Parathyroid adenoma (tissue), 2 donors: ENCODE data around the gene ORM1.
"Not testable (repeated sequence)": the region's sequence is repeated elsewhere in the genome, so short reads cannot be mapped to it uniquely, and the experiment has no call there.

Experiments
- H2AFZ ChIP-seq: fragments of 300-600 bp; sonication (generic); one replicate; pipeline ENCODE4 v1.7.0; 2017; ENCODE audit warnings: antibody characterized with exemption, mild to moderate bottlenecking
- H3K27ac ChIP-seq: fragments of 300-600 bp; sonication (generic); one replicate; pipeline ENCODE4 v1.7.0; 2017
- H3K27me3 ChIP-seq: fragments of 300-600 bp; sonication (generic); one replicate; pipeline ENCODE4 v1.7.0; 2017; ENCODE audit warnings: low read length; ENCODE audit not compliant: control insufficient read depth, insufficient read depth
- H3K36me3 ChIP-seq: fragments of 300-600 bp; sonication (generic); one replicate; pipeline ENCODE4 v1.7.0; 2017; ENCODE audit warnings: low read length; ENCODE audit not compliant: control insufficient read depth, insufficient read depth
- H3K4me1 ChIP-seq: fragments of 300-600 bp; sonication (generic); one replicate; pipeline ENCODE4 v1.7.0; 2017; ENCODE audit warnings: control low read depth
- H3K4me2 ChIP-seq: fragments of 300-600 bp; sonication (generic); one replicate; pipeline ENCODE4 v1.7.0; 2017; ENCODE audit warnings: low read length
- H3K4me3 ChIP-seq: fragments of 300-600 bp; sonication (generic); one replicate; pipeline ENCODE4 v1.7.0; 2017; ENCODE audit warnings: low read depth, low read length
- H3K79me2 ChIP-seq: fragments of 300-600 bp; sonication (generic); one replicate; pipeline ENCODE4 v1.7.0; 2017; ENCODE audit warnings: control low read depth
- H3K9ac ChIP-seq: fragments of 300-600 bp; sonication (generic); one replicate; pipeline ENCODE4 v1.7.0; 2017; ENCODE audit warnings: mild to moderate bottlenecking
- H3K9me3 ChIP-seq: fragments of 300-600 bp; sonication (generic); one replicate; pipeline ENCODE4 v1.7.0; 2017; ENCODE audit warnings: low read length; ENCODE audit not compliant: control insufficient read depth
- CTCF ChIP-seq: fragments of 300-600 bp; sonication (generic); IDR thresholded peaks from one replicate; pipeline ENCODE4 v1.7.0; 2017; ENCODE audit warnings: antibody characterized with exemption, mild to moderate bottlenecking
- donor health status: primary hyperparathyroidism.

Gene ORM1

GRCh38 chr9:114324492-114324891 lies 1.6 kb downstream of the ORM1 start:
- H3K27ac ChIP-seq, result no peak overlapping the region
- H3K4me3 ChIP-seq, result no peak overlapping the region
- no peaks in the 10 kb centered on the region for H3K9me3 ChIP-seq
- H3K36me3 ChIP-seq, result no peaks in the 10 kb centered on the region
- H3K4me1 ChIP-seq, result no peaks in the 10 kb centered on the region
- no peak overlapping the region for H3K4me2 ChIP-seq
- H2AFZ ChIP-seq, result no peak overlapping the region
- TF ChIP-seq CTCF, result no peak
- no peaks in the 10 kb centered on the region for H3K27me3 ChIP-seq
- H3K9ac ChIP-seq, result no peak overlapping the region
- no peaks in the 10 kb centered on the region for H3K79me2 ChIP-seq

- H3K9ac ChIP-seq, H3K36me3 ChIP-seq, H3K4me1 ChIP-seq, H3K79me2 ChIP-seq, H3K27me3 ChIP-seq, H3K9me3 ChIP-seq, H2AFZ ChIP-seq, H3K27ac ChIP-seq, H3K4me2 ChIP-seq, H3K4me3 ChIP-seq: not testable (repeated sequence)
Measured at GRCh38 chr9:114324965-114325364, 2.1 kb downstream of the ORM1 start.

GRCh38 chr9:114325684-114326254 lies 2.9 kb downstream of the ORM1 start:
- H3K27me3 ChIP-seq, H3K4me1 ChIP-seq, H3K9me3 ChIP-seq, H2AFZ ChIP-seq, H3K36me3 ChIP-seq, H3K4me3 ChIP-seq, H3K79me2 ChIP-seq, H3K27ac ChIP-seq, H3K9ac ChIP-seq, H3K4me2 ChIP-seq: not testable (repeated sequence)

DNA sequence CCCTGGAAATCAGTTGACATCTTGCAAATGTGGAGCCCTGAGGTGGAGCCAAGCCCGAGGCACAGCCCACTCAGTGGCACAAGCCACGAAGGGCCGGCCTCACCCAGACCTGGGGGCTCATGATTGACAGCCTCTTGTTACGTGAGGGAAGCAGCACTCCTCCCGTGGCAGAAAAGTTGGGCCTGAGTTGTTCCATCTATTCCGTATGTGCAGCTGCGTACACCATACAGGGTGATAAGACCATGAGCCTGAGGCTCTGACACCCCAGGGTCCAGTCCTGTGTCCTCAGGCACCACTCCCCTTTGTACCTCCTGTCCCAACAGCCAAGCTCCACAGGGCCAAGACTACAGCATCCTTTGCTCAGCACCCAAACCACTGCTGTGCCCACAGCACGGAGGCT lies 4.9 kb downstream of the ORM1 start:
- Histone ChIP-seq H3K27me3 (no peaks in the 10 kb centered on the region), H3K9me3 (no peaks in the 10 kb centered on the region), H2AFZ (no peak overlapping the region), H3K27ac (no peak overlapping the region), H3K9ac (no peak overlapping the region), H3K79me2 (no peaks in the 10 kb centered on the region), H3K36me3 (no peaks in the 10 kb centered on the region), H3K4me1 (no peaks in the 10 kb centered on the region), H3K4me3 (no peak overlapping the region), H3K4me2 (no peak overlapping the region)
- no peak for TF ChIP-seq CTCF

DNA sequence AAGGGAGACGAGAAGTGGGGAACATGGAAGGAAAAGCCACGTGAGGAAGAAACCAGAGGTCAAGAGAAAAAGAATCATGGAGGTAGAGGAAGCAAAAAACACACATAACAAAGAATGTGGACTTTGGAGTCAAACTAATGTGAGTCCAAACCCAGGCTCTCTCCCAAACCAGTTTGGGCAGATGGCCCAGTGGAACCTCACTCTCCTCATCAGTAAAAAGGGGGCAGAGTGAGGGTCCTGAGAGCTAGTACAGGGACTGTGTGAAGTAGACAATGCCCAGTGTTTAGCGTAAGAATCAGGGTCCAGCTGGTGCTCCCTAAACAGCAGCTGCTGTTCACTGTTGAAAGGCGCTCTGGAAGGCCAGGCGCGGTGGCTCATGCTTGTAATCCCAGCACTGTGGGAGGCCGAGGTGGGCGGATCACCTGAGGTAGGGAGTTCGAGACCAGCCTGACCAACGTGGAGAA lies 5.5 kb downstream of the ORM1 start:
- H3K79me2 ChIP-seq, H3K4me2 ChIP-seq, H3K27ac ChIP-seq, H3K4me1 ChIP-seq, H3K9ac ChIP-seq, H3K4me3 ChIP-seq, H3K27me3 ChIP-seq, H2AFZ ChIP-seq, H3K9me3 ChIP-seq, H3K36me3 ChIP-seq: not testable (repeated sequence)

- not testable (repeated sequence) for H3K79me2 ChIP-seq, H2AFZ ChIP-seq, H3K9ac ChIP-seq, H3K36me3 ChIP-seq, H3K9me3 ChIP-seq, H3K27me3 ChIP-seq, H3K4me1 ChIP-seq, H3K4me3 ChIP-seq, H3K4me2 ChIP-seq, H3K27ac ChIP-seq
Measured at GRCh38 chr9:114328937-114329624, 6.2 kb downstream of the ORM1 start.

DNA sequence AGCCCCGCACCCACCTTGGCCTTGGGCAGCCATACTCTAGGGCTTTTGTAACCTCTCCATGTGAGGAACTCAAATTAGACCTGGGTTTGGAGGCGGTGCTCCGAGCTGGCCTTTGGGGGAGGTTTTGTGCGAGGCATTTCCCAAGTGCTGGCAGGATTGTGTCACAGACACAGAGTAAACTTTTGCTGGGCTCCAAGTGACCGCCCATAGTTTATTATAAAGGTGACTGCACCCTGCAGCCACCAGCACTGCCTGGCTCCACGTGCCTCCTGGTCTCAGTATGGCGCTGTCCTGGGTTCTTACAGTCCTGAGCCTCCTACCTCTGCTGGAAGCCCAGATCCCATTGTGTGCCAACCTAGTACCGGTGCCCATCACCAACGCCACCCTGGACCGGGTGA lies 6.7 kb downstream of the ORM1 start, which contains the start of gene ORM2:
ORM2 (plus strand) TSS at position 245 of the 398 bp plus-strand sequence; CDS start at position 281, 36 bp downstream.
- H2AFZ ChIP-seq, H3K36me3 ChIP-seq, H3K9me3 ChIP-seq, H3K4me3 ChIP-seq, H3K27me3 ChIP-seq, H3K9ac ChIP-seq, H3K79me2 ChIP-seq, H3K4me1 ChIP-seq, H3K27ac ChIP-seq, H3K4me2 ChIP-seq: not testable (repeated sequence)
